Measurements from ENCODE around the gene COMMD1. TPM values are rescaled to one million over a fixed set of nuclear protein-coding genes. Genes with fewer than 3 reads are reported as not detected.
"Not testable (repeated sequence)": the region's sequence is repeated elsewhere in the genome, so short reads cannot be mapped to it uniquely, and the experiment has no call there.

COMMD1 gene
- total and polyA plus RNA-seq, 2 donors from 2014 or later = 38.5 to 99.4 TPM

- no peak for DNase-seq
- no peak overlapping the region for H3K27ac ChIP-seq (ENCODE audit: low read depth in 2 of 2, low read length in 2 of 2)
- no peak overlapping the region for H3K9ac ChIP-seq (ENCODE audit: low read length in 3 of 3)
- no peaks in the 10 kb centered on the region for H3K27me3 ChIP-seq (ENCODE audit: control insufficient read depth, insufficient read depth, low read length)
- no peak overlapping the region for H3K4me3 ChIP-seq (ENCODE audit: low read length in 3 of 3)
- no peaks in the 10 kb centered on the region for H3K4me1 ChIP-seq (ENCODE audit: control insufficient read depth in 2 of 3, insufficient read depth in 2 of 3, low read depth in 1 of 3, low read length in 3 of 3)
- intact Hi-C loops (cut with DNase I) = no loop called here
- FAIRE-seq = no peak
- no peaks in the 10 kb centered on the region for H3K9me3 ChIP-seq (ENCODE audit: control insufficient read depth in 2 of 3, insufficient read depth in 1 of 3, low read length in 3 of 3)
- no peaks in the 10 kb centered on the region for H3K36me3 ChIP-seq (ENCODE audit: control insufficient read depth in 2 of 3, insufficient read depth in 3 of 3, low read length in 3 of 3)
- no peak for TF ChIP-seq CTCF (IDR thresholded peaks at IDR 0.05; ENCODE audit: borderline replicate concordance, extremely low read depth, insufficient read depth)
Observed at GRCh38 chr2:62144689-62145477, 239.4 kb downstream of the COMMD1 start.

- H3K9me3 ChIP-seq (ENCODE audit: control insufficient read depth in 2 of 3, insufficient read depth in 1 of 3, low read length in 3 of 3) = no peaks in the 10 kb centered on the region
- DNase-seq (no peak), FAIRE-seq (no peak)
- intact Hi-C loops (cut with DNase I) = no loop called here
- TF ChIP-seq CTCF (IDR thresholded peaks at IDR 0.05; ENCODE audit: borderline replicate concordance, extremely low read depth, insufficient read depth) = no peak
- H3K27ac ChIP-seq (ENCODE audit: low read depth in 2 of 2, low read length in 2 of 2) = no peak overlapping the region
- no peaks in the 10 kb centered on the region for H3K36me3 ChIP-seq (ENCODE audit: control insufficient read depth in 2 of 3, insufficient read depth in 3 of 3, low read length in 3 of 3)
- H3K27me3 ChIP-seq (ENCODE audit: control insufficient read depth, insufficient read depth, low read length) = no peaks in the 10 kb centered on the region
- H3K4me3 ChIP-seq (ENCODE audit: low read length in 3 of 3) = no peak overlapping the region
- H3K9ac ChIP-seq (ENCODE audit: low read length in 3 of 3) = no peak overlapping the region
- no peaks in the 10 kb centered on the region for H3K4me1 ChIP-seq (ENCODE audit: control insufficient read depth in 2 of 3, insufficient read depth in 2 of 3, low read depth in 1 of 3, low read length in 3 of 3)
Observed at GRCh38 chr2:62145478-62146100, 240.1 kb downstream of the COMMD1 start.

GRCh38 chr2:62146790-62147189 is 241.3 kb downstream of the COMMD1 start:
- DNase-seq; intact Hi-C loops (cut with DNase I); H3K9me3 ChIP-seq (ENCODE audit: control insufficient read depth in 2 of 3, insufficient read depth in 1 of 3, low read length in 3 of 3); H3K9ac ChIP-seq (ENCODE audit: low read length in 3 of 3); FAIRE-seq; H3K27ac ChIP-seq (ENCODE audit: low read depth in 2 of 2, low read length in 2 of 2); H3K36me3 ChIP-seq (ENCODE audit: control insufficient read depth in 2 of 3, insufficient read depth in 3 of 3, low read length in 3 of 3); H3K4me3 ChIP-seq (ENCODE audit: low read length in 3 of 3); H3K4me1 ChIP-seq (ENCODE audit: control insufficient read depth in 2 of 3, insufficient read depth in 2 of 3, low read depth in 1 of 3, low read length in 3 of 3); H3K27me3 ChIP-seq (ENCODE audit: control insufficient read depth, insufficient read depth, low read length): not testable (repeated sequence)

GRCh38 chr2:62147610-62148301 is 242.3 kb downstream of the COMMD1 start:
- Histone ChIP-seq H3K9ac (ENCODE audit: low read length in 3 of 3) (no peak overlapping the region), H3K27me3 (ENCODE audit: control insufficient read depth, insufficient read depth, low read length) (no peaks in the 10 kb centered on the region), H3K27ac (ENCODE audit: low read depth in 2 of 2, low read length in 2 of 2) (no peak overlapping the region), H3K4me1 (ENCODE audit: control insufficient read depth in 2 of 3, insufficient read depth in 2 of 3, low read depth in 1 of 3, low read length in 3 of 3) (no peaks in the 10 kb centered on the region), H3K4me3 (ENCODE audit: low read length in 3 of 3) (no peak overlapping the region), H3K9me3 (ENCODE audit: control insufficient read depth in 2 of 3, insufficient read depth in 1 of 3, low read length in 3 of 3) (no peaks in the 10 kb centered on the region), H3K36me3 (ENCODE audit: control insufficient read depth in 2 of 3, insufficient read depth in 3 of 3, low read length in 3 of 3) (no peaks in the 10 kb centered on the region)
- intact Hi-C loops (cut with DNase I) = no loop called here
- no peak for FAIRE-seq
- DNase-seq = no peak
- no peak for TF ChIP-seq CTCF (IDR thresholded peaks at IDR 0.05; ENCODE audit: borderline replicate concordance, extremely low read depth, insufficient read depth)

Measured in kidney (tissue), 14 donors.